Cardiac muscle cell (in vitro differentiated cells and primary cell): Measurements from ENCODE around the gene UBL7. TPM values are rescaled to one million over a fixed set of nuclear protein-coding genes. Genes with fewer than 3 reads are reported as not detected.

ENCODE experiments used
- DNase-seq, 2 donors: peaks; one replicate each; pipeline versions ENCODE4 v3.0.0 to v3.0.0-alpha.2; 2010 to 2017; ENCODE audit warnings: low read depth in 1 of 2, low spot score in 1 of 2
- H3K27ac ChIP-seq: fragments of 200-600 bp; sonication (generic); 2 replicates; pipeline ENCODE4 v1.5.1; 2016
- H3K27me3 ChIP-seq: fragments of 200-600 bp; sonication (generic); 2 replicates; pipeline ENCODE4 v1.6.0; 2016; ENCODE audit warnings: control low read depth
- H3K36me3 ChIP-seq: fragments of 200-600 bp; sonication (generic); 2 replicates; pipeline ENCODE4 v1.5.1; 2016; ENCODE audit warnings: control low read depth
- H3K4me1 ChIP-seq: fragments of 200-600 bp; sonication (generic); 2 replicates; pipeline ENCODE4 v1.8.1; 2017; ENCODE audit warnings: low read depth, mild to moderate bottlenecking, mixed run types
- H3K4me3 ChIP-seq: fragments of 200-600 bp; sonication (generic); 2 replicates; pipeline ENCODE4 v1.5.1; 2016; ENCODE audit warnings: mild to moderate bottlenecking
- H3K9me3 ChIP-seq: fragments of 200-600 bp; sonication (generic); 2 replicates; pipeline ENCODE4 v1.5.1; 2017; ENCODE audit warnings: low read depth, mild to moderate bottlenecking, control low read depth
- CTCF ChIP-seq: IDR thresholded peaks from 2 replicates; pipeline ENCODE4 v1.5.1; 2012; ENCODE audit warnings: low read depth, mild to moderate bottlenecking, low read length
- polyA plus RNA-seq: library from polyadenylated mRNA; unstranded; fragments of >200 nt; fragmentation: Nextera tagmentation; extraction: Ambion mirVana; gene quantifications from 2 replicates; pipeline ENCODE4 v1.2.1, GENCODE V29; 2016
- total RNA-seq: library from RNA; depleted of rRNA; stranded (reverse); fragments of >200 nt; gene quantifications from 2 replicates; pipeline ENCODE4 v1.2.3, GENCODE V29; 2016

The UBL7 gene
- total and polyA plus RNA-seq, 2 experiments from 2014 or later: 74.3 to 135 TPM

GRCh38 chr15:74399511-74400312 is 61.2 kb downstream of the UBL7 start:
- Histone ChIP-seq H3K9me3 (no peaks in the 10 kb centered on the region), H3K27me3 (no peaks in the 10 kb centered on the region), H3K27ac (no peak overlapping the region), H3K36me3 (no peaks in the 10 kb centered on the region), H3K4me3 (no peak overlapping the region), H3K4me1 (peaks cover 23% of the 10 kb centered on the region)
- peak in 1 of 2 donors; percentile 49 for DNase-seq
- no peak for TF ChIP-seq CTCF

- Histone ChIP-seq H3K27me3 (no peaks in the 10 kb centered on the region), H3K4me1 (peaks cover 20% of the 10 kb centered on the region), H3K27ac (no peak overlapping the region), H3K9me3 (no peaks in the 10 kb centered on the region), H3K4me3 (no peak overlapping the region), H3K36me3 (no peaks in the 10 kb centered on the region)
- no peak for TF ChIP-seq CTCF
- no peak for DNase-seq
These were observed 61.9 kb downstream of the UBL7 start for GRCh38 chr15:74399100-74399499.

- TF ChIP-seq CTCF: no peak
- H3K9me3 ChIP-seq: no peaks in the 10 kb centered on the region
- DNase-seq: no peak
- H3K4me3 ChIP-seq: no peak overlapping the region
- H3K27me3 ChIP-seq: no peaks in the 10 kb centered on the region
- H3K27ac ChIP-seq: no peak overlapping the region
- H3K4me1 ChIP-seq: peaks cover 14% of the 10 kb centered on the region
- H3K36me3 ChIP-seq: no peaks in the 10 kb centered on the region
These were observed 62.8 kb downstream of the UBL7 start for GRCh38 chr15:74398183-74398582.

GRCh38 chr15:74397239-74398068 is 63.5 kb downstream of the UBL7 start:
- Histone ChIP-seq H3K27ac (peak overlapping the region; percentile 90), H3K36me3 (no peaks in the 10 kb centered on the region), H3K4me1 (peaks cover 14% of the 10 kb centered on the region), H3K27me3 (no peaks in the 10 kb centered on the region), H3K4me3 (no peak overlapping the region), H3K9me3 (no peaks in the 10 kb centered on the region)
- TF ChIP-seq CTCF: no peak
- no peak for DNase-seq

GRCh38 chr15:74396445-74397238 is 64.3 kb downstream of the UBL7 start:
- TF ChIP-seq CTCF: no peak
- no peaks in the 10 kb centered on the region for H3K27me3 ChIP-seq
- no peak overlapping the region for H3K4me3 ChIP-seq
- H3K4me1 ChIP-seq: peaks cover 14% of the 10 kb centered on the region
- no peaks in the 10 kb centered on the region for H3K36me3 ChIP-seq
- H3K9me3 ChIP-seq: no peaks in the 10 kb centered on the region
- peak overlapping the region; percentile 90 for H3K27ac ChIP-seq
- peak in 1 of 2 donors; percentile 86 for DNase-seq
